ENCODE measurements around the gene TRAP1.

DNA sequence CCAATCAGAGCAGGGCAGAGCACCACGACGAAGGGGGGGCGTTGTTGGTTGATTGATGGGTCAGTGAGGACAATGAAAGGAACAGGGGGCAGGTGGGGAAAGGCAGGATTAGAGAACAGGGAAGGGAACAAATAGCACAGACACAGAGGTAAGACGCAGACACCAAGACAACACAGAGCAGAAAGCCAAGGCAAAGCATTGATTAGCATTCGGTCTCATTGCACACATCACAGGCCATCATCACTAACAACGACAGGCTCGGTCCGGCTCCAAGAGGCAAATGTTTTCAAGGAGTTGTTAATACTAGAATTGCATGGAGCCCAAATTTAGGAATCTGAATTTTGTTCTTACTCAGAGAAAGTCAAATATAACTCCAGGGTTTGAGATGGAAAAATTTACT is 34.6 kb upstream of the TRAP1 start:
- TF ChIP-seq, protein P1, sequence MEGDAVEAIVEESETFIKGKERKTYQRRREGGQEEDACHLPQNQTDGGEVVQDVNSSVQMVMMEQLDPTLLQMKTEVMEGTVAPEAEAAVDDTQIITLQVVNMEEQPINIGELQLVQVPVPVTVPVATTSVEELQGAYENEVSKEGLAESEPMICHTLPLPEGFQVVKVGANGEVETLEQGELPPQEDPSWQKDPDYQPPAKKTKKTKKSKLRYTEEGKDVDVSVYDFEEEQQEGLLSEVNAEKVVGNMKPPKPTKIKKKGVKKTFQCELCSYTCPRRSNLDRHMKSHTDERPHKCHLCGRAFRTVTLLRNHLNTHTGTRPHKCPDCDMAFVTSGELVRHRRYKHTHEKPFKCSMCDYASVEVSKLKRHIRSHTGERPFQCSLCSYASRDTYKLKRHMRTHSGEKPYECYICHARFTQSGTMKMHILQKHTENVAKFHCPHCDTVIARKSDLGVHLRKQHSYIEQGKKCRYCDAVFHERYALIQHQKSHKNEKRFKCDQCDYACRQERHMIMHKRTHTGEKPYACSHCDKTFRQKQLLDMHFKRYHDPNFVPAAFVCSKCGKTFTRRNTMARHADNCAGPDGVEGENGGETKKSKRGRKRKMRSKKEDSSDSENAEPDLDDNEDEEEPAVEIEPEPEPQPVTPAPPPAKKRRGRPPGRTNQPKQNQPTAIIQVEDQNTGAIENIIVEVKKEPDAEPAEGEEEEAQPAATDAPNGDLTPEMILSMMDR (IDR thresholded peaks at IDR 0.05): no peak
- TF ChIP-seq EP300 (IDR thresholded peaks at IDR 0.05) (no peak), POLR2A (IDR thresholded peaks at IDR 0.05) (no peak)

Measured in ovary (tissue), 3 donors.